Hepatocyte (in vitro differentiated cells): ENCODE results near the gene BIN1. TPM values are rescaled to one million over a fixed set of nuclear protein-coding genes. Genes with fewer than 3 reads are reported as not detected.
A peak's percentile ranks its signal among the peaks of the same experiment; 100 is the strongest.

Experiments used
- DNase-seq: peaks from one replicate; pipeline ENCODE4 v3.0.0-alpha.2; 2016; ENCODE audit warnings: low spot score
- H2AFZ ChIP-seq: fragments of 200-600 bp; sonication (generic); 2 replicates; pipeline ENCODE4 v1.6.0; 2016; ENCODE audit warnings: antibody characterized with exemption, mild to moderate bottlenecking
- H3K27ac ChIP-seq: fragments of 200-600 bp; sonication (generic); 2 replicates; pipeline ENCODE4 v1.5.1; 2016; ENCODE audit warnings: mild to moderate bottlenecking
- H3K27me3 ChIP-seq: fragments of 200-600 bp; sonication (generic); 2 replicates; pipeline ENCODE4 v1.6.1; 2016
- H3K36me3 ChIP-seq: fragments of 200-600 bp; sonication (generic); replicated peaks from 2 replicates; pipeline ENCODE4 v1.5.1; 2016; ENCODE audit warnings: low read depth; ENCODE audit not compliant: insufficient read depth
- H3K4me1 ChIP-seq: fragments of 200-600 bp; sonication (generic); 2 replicates; pipeline ENCODE4 v1.5.1; 2016; ENCODE audit warnings: mild to moderate bottlenecking, moderate library complexity; ENCODE audit not compliant: insufficient read depth
- H3K4me2 ChIP-seq: fragments of 200-600 bp; sonication (generic); 2 replicates; pipeline ENCODE4 v1.6.0; 2016
- H3K4me3 ChIP-seq: fragments of 200-600 bp; sonication (generic); 2 replicates; pipeline ENCODE4 v1.5.1; 2016; ENCODE audit warnings: mild to moderate bottlenecking
- H3K79me2 ChIP-seq: fragments of 200-600 bp; sonication (generic); 2 replicates; pipeline ENCODE4 v1.6.0; 2017; ENCODE audit warnings: mild to moderate bottlenecking
- H3K9me2 ChIP-seq: fragments of 200-600 bp; sonication (generic); replicated peaks from 2 replicates; pipeline ENCODE4 v1.6.0; 2017; ENCODE audit warnings: mild to moderate bottlenecking; ENCODE audit not compliant: insufficient read depth
- H3K9me3 ChIP-seq: fragments of 200-600 bp; sonication (generic); 2 replicates; pipeline ENCODE4 v1.5.1; 2016; ENCODE audit warnings: low read depth, mild to moderate bottlenecking
- H4K20me1 ChIP-seq: fragments of 200-600 bp; sonication (generic); 2 replicates; pipeline ENCODE4 v1.6.0; 2016; ENCODE audit warnings: mild to moderate bottlenecking; ENCODE audit not compliant: insufficient read depth, poor library complexity, severe bottlenecking
- EZH2 ChIP-seq: fragments of 200-600 bp; sonication (generic); IDR thresholded peaks from 2 replicates; pipeline ENCODE4 v1.6.1; 2016; ENCODE audit warnings: antibody characterized with exemption, mild to moderate bottlenecking, borderline replicate concordance
- EZH2phosphoT487 ChIP-seq: fragments of 200-600 bp; sonication (generic); IDR thresholded peaks from one replicate; pipeline ENCODE4 v1.6.1; 2018; ENCODE audit warnings: antibody characterized with exemption, mild to moderate bottlenecking, low read depth, moderate library complexity; ENCODE audit not compliant: unreplicated experiment, severe bottlenecking
- WGBS: methylation state at CpG from one replicate; pipeline ENCODE4 v1.1.6; 2016; ENCODE audit warnings: low lambda C conversion rate; ENCODE audit errors: missing lambda C conversion rate; 5-methylcytosine and 5-hydroxymethylcytosine counted together
- polyA plus RNA-seq: library from polyadenylated mRNA; unstranded; fragments of >200 nt; fragmentation: Nextera tagmentation; extraction: Ambion mirVana; gene quantifications from 2 replicates; pipeline ENCODE4 v1.2.1, GENCODE V29; 2016
- total RNA-seq: library from RNA; depleted of rRNA; stranded (reverse); fragments of >200 nt; gene quantifications from 2 replicates; pipeline ENCODE4 v1.2.3, GENCODE V29; 2014
- TF ChIP-seq, protein P1 (sequence below): fragments of 200-600 bp; sonication (generic); IDR thresholded peaks from 2 replicates; pipeline ENCODE4 v1.5.1; 2016; ENCODE audit warnings: antibody characterized with exemption, mild to moderate bottlenecking; ENCODE audit not compliant: poor library complexity

The BIN1 gene
- total and polyA plus RNA-seq, 2 experiments from 2014 or later, result 109 to 113 TPM

DNA sequence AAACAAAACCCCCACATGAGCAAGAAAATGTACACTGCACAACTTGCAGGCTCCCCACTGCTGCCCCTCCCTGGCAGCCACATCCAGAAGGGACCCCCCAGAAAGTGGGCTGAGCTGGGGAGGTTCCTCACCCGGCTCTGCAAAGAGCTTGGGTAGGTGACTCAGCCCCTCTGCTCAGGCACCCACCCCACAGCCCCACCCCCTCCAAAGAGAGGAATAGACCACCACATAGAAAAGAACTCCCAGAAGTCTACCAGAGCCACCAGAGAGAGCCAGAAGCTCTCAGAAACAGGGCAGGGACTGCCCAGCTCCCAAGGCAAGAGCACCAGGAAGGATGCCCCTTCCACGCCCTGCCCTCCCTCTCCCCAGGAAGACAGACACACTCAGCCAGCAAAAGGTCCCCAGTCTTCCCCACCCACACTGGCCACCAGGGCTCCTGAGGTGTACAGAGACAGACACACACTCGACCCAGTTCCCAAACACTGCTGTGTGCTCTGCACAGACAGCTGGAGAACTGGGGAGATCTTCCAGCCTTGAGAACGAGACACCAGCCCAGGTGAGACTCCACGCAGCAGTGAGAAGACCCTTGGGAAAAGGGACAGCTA lies 28.2 kb downstream of the BIN1 start:
- DNase-seq, result no peak
- TF ChIP-seq, protein P1, sequence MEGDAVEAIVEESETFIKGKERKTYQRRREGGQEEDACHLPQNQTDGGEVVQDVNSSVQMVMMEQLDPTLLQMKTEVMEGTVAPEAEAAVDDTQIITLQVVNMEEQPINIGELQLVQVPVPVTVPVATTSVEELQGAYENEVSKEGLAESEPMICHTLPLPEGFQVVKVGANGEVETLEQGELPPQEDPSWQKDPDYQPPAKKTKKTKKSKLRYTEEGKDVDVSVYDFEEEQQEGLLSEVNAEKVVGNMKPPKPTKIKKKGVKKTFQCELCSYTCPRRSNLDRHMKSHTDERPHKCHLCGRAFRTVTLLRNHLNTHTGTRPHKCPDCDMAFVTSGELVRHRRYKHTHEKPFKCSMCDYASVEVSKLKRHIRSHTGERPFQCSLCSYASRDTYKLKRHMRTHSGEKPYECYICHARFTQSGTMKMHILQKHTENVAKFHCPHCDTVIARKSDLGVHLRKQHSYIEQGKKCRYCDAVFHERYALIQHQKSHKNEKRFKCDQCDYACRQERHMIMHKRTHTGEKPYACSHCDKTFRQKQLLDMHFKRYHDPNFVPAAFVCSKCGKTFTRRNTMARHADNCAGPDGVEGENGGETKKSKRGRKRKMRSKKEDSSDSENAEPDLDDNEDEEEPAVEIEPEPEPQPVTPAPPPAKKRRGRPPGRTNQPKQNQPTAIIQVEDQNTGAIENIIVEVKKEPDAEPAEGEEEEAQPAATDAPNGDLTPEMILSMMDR, result no peak
- TF ChIP-seq EZH2 (no peak), EZH2phosphoT487 (no peak)
- H3K36me3 ChIP-seq, result no peaks in the 10 kb centered on the region
- H3K4me2 ChIP-seq, result no peak overlapping the region
- H2AFZ ChIP-seq, result no peak overlapping the region
- peaks cover 15% of the 10 kb centered on the region for H4K20me1 ChIP-seq
- no peaks in the 10 kb centered on the region for H3K27me3 ChIP-seq
- H3K27ac ChIP-seq, result peak overlapping the region; percentile 46
- peaks cover 94% of the 10 kb centered on the region for H3K79me2 ChIP-seq
- peaks cover 65% of the 10 kb centered on the region for H3K4me1 ChIP-seq
- no peak overlapping the region for H3K4me3 ChIP-seq
- no peaks in the 10 kb centered on the region for H3K9me3 ChIP-seq
- WGBS, result 71% methylated on average over 5 of the region's 5 CpGs
- no peaks in the 10 kb centered on the region for H3K9me2 ChIP-seq

- Histone ChIP-seq H2AFZ (no peak overlapping the region), H3K4me1 (peaks cover 62% of the 10 kb centered on the region), H3K79me2 (peaks cover 87% of the 10 kb centered on the region), H4K20me1 (peaks cover 15% of the 10 kb centered on the region), H3K9me3 (no peaks in the 10 kb centered on the region), H3K27me3 (no peaks in the 10 kb centered on the region), H3K27ac (no peak overlapping the region), H3K4me3 (no peak overlapping the region), H3K36me3 (no peaks in the 10 kb centered on the region), H3K9me2 (no peaks in the 10 kb centered on the region), H3K4me2 (no peak overlapping the region)
- DNase-seq, result no peak
- TF ChIP-seq EZH2 (no peak), EZH2phosphoT487 (no peak)
- TF ChIP-seq, protein P1, result no peak
- 94% methylated on average over 5 of the region's 5 CpGs for WGBS
Measured at GRCh38 chr2:127078028-127078427, 28.9 kb downstream of the BIN1 start.

DNA sequence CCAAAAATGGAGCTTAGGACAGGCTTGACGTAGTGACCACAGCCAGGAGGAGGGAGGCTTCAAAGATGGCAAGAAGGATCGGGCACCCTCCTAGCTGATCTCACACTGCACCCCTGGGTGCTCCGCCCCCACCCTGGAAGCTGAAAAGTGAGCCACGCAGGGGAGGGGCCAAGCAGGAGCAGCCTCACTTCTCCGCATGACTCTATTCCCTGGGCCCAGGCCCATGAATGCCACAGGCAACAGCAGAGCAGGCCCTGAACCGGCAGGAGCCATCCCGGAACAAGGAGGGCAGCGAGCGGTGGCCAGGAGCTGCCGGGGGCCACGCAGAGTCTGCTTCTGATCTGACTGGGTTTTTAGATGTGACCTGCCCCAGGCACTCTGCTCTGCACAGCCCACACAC lies 30.0 kb downstream of the BIN1 start:
- H3K9me3 ChIP-seq, result no peaks in the 10 kb centered on the region
- H3K27me3 ChIP-seq, result no peaks in the 10 kb centered on the region
- H3K36me3 ChIP-seq, result no peaks in the 10 kb centered on the region
- no peak overlapping the region for H3K27ac ChIP-seq
- 93% methylated on average over 11 of the region's 11 CpGs for WGBS
- peaks cover 80% of the 10 kb centered on the region for H3K79me2 ChIP-seq
- H3K9me2 ChIP-seq, result no peaks in the 10 kb centered on the region
- TF ChIP-seq, protein P1, result no peak
- TF ChIP-seq EZH2 (no peak), EZH2phosphoT487 (no peak)
- H4K20me1 ChIP-seq, result peaks cover 15% of the 10 kb centered on the region
- no peak overlapping the region for H3K4me2 ChIP-seq
- H2AFZ ChIP-seq, result no peak overlapping the region
- no peak overlapping the region for H3K4me3 ChIP-seq
- H3K4me1 ChIP-seq, result peaks cover 51% of the 10 kb centered on the region
- no peak for DNase-seq

- Histone ChIP-seq H3K4me2 (no peak overlapping the region), H3K9me3 (no peaks in the 10 kb centered on the region), H3K36me3 (no peaks in the 10 kb centered on the region), H3K9me2 (no peaks in the 10 kb centered on the region), H3K27ac (no peak overlapping the region), H3K79me2 (peaks cover 74% of the 10 kb centered on the region), H4K20me1 (peaks cover 15% of the 10 kb centered on the region), H3K4me3 (no peak overlapping the region), H2AFZ (no peak overlapping the region), H3K27me3 (no peaks in the 10 kb centered on the region), H3K4me1 (peaks cover 45% of the 10 kb centered on the region)
- WGBS, result 98% methylated on average over 5 of the region's 5 CpGs
- no peak for DNase-seq
- TF ChIP-seq EZH2 (no peak), EZH2phosphoT487 (no peak)
- TF ChIP-seq, protein P1, result no peak
Measured at GRCh38 chr2:127076290-127076689, 30.7 kb downstream of the BIN1 start.
